SK-N-SH (cell line): ENCODE results near the gene PIF1.

Experiments used
- CHD2 ChIP-seq: fragments of 150-350 bp; IDR thresholded peaks from 2 replicates; pipeline ENCODE4 v1.6.1; 2018; ENCODE audit warnings: low read length; ENCODE audit not compliant: partially characterized antibody
- CTCF ChIP-seq: fragments of 200-600 bp; sonication (generic); IDR thresholded peaks from 2 replicates; pipeline ENCODE4 v1.6.1; 2017; ENCODE audit warnings: antibody characterized with exemption, mild to moderate bottlenecking, moderate library complexity
- EP300 ChIP-seq, 2 experiments: IDR thresholded peaks; 2 replicates each; pipeline versions ENCODE4 v1.4.0 to v1.6.1; 2012; ENCODE audit warnings: borderline replicate concordance in 1 of 2, low read depth in 1 of 2, low read length in 1 of 2
- EZH2phosphoT487 ChIP-seq: fragments of 200-600 bp; sonication (generic); IDR thresholded peaks from 2 replicates; pipeline ENCODE4 v1.6.1; 2017; ENCODE audit warnings: low read depth, mixed run types, mild to moderate bottlenecking, antibody characterized with exemption, moderate library complexity, borderline replicate concordance
- FOSL2 ChIP-seq: IDR thresholded peaks from 2 replicates; pipeline ENCODE4 v1.4.0; 2012; ENCODE audit warnings: low read depth, mild to moderate bottlenecking, moderate library complexity, borderline replicate concordance
- GABPA ChIP-seq: IDR thresholded peaks from 2 replicates; pipeline ENCODE4 v1.4.0; 2012; ENCODE audit warnings: low read depth, mild to moderate bottlenecking
- IRF3 ChIP-seq: fragments of 150-350 bp; IDR thresholded peaks from 2 replicates; pipeline ENCODE4 v1.6.1; 2016; ENCODE audit warnings: mild to moderate bottlenecking, low read depth, low read length
- NFIC ChIP-seq: IDR thresholded peaks from 2 replicates; pipeline ENCODE4 v1.4.0; 2012; ENCODE audit warnings: borderline replicate concordance
- POLR2AphosphoS5 ChIP-seq: IDR thresholded peaks from 2 replicates; pipeline ENCODE4 v1.6.1; 2012; ENCODE audit warnings: low read depth, low read length
- RAD21 ChIP-seq: IDR thresholded peaks from 2 replicates; pipeline ENCODE4 v1.6.1; 2012; ENCODE audit warnings: mild to moderate bottlenecking, low read length
- RFX5 ChIP-seq: IDR thresholded peaks from 2 replicates; pipeline ENCODE4 v1.6.1; 2012; ENCODE audit warnings: mild to moderate bottlenecking, improper control_type of control experiment, low read length
- SMC3 ChIP-seq: IDR thresholded peaks from 2 replicates; pipeline ENCODE4 v1.6.1; 2012; ENCODE audit warnings: low read depth, low read length, improper control_type of control experiment

GRCh38 chr15:64781299-64781698 is 44.1 kb downstream of the PIF1 start:
- no peak for TF ChIP-seq RFX5
- no peak for TF ChIP-seq CTCF
- no peak for TF ChIP-seq RAD21
- no peak for TF ChIP-seq NFIC
- TF ChIP-seq CHD2: no peak
- no peak for TF ChIP-seq EP300 (IDR thresholded peaks at IDR 0.05; ENCODE audit: borderline replicate concordance in 1 of 2, low read depth in 1 of 2, low read length in 1 of 2)
- no peak for TF ChIP-seq EZH2phosphoT487
- no peak for TF ChIP-seq POLR2AphosphoS5
- TF ChIP-seq GABPA: no peak
- no peak for TF ChIP-seq FOSL2
- no peak for TF ChIP-seq SMC3
- TF ChIP-seq IRF3: no peak
